ENCODE results near the gene SLC20A1.
"Not testable (repeated sequence)": the region's sequence is repeated elsewhere in the genome, so short reads cannot be mapped to it uniquely, and the experiment has no call there.

SLC20A1 gene

DNA sequence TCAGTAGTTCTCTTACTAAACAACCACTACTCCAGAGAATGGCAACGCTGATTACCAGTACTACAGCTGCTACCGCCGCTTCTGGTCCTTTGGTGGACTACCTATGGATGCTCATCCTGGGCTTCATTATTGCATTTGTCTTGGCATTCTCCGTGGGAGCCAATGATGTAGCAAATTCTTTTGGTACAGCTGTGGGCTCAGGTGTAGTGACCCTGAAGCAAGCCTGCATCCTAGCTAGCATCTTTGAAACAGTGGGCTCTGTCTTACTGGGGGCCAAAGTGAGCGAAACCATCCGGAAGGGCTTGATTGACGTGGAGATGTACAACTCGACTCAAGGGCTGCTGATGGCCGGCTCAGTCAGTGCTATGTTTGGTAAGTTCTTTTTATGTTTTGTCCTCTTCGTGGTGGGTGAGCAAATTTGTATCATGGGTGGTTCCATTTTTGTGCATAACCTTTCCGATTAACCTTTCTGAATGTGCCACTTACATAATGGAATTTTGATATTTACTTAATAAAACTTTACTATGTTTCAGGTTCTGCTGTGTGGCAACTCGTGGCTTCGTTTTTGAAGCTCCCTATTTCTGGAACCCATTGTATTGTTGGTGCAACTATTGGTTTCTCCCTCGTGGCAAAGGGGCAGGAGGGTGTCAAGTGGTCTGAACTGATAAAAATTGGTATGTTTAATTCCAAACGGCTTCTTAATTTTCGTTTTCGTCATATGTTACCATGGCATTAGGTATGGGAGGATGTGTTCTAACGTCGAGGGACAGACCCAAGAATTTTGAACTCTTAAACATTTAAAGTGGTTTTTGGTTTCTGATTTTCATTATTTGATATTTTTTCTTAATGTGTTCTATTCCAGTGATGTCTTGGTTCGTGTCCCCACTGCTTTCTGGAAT, 1.3 kb downstream of the SLC20A1 start:
- peak; percentile 16 for DNase-seq (ENCODE audit: low spot score)

DNA sequence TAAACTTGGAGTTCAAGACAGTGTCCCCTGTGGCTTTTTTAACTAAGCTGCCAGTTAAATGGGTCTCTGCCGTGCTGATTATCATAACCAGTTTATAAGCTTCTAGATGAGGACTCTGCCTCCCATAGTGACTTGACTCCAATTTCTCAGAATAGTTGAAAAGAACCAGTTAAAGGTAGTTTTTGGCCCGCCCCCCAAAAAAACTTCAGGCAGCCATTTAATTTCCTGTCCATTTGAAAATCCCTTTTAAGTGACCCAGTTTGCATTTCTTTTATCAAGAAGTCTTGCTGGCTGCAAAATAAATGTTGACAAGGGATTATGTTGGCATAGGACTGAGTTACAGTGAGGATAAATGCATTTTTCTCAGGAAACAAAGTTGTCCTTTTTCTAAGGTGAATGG, 2.3 kb downstream of the SLC20A1 start:
- DNase-seq (ENCODE audit: low spot score), result no peak

DNA sequence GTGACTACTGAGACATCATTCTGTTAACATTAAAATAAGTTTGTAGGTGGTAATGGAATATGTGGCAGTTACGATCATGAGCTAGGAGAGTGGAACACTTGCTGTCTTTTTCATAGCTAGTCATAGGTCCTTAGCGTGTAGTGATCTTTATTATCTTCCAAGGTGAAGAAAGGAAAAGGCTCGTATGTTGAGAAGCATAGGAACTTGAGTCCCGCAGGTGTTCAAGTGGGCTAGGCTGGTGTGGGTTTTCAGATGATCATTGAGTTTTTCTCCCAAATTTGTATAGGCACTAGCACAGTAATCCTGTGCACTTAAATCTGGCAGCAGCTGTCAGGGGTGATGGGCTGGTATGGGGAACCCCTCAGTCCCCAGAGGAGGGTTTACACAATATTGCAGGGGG, 10.9 kb downstream of the SLC20A1 start:
- DNase-seq (ENCODE audit: low spot score), result no peak

DNA sequence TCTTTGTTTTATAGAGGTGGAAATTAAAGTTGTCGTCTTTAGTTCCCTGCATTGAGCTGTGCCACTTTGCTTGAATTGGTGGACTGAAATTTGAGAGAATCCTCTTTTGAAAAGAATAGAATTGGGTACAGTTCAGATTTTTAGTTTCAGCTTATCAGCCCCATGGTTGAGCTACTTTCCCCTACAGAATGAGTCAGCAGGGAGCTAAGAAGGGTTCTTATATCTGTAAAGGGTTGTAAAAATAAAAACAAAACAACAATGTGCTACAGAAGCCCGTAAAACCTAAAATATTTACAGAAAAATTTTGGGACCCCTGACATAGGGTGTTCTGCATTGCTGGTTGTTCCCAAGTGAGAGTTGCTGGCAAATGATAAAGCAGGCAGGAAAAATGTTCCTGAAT, 12.6 kb downstream of the SLC20A1 start:
- DNase-seq (ENCODE audit: low spot score), result no peak

DNA sequence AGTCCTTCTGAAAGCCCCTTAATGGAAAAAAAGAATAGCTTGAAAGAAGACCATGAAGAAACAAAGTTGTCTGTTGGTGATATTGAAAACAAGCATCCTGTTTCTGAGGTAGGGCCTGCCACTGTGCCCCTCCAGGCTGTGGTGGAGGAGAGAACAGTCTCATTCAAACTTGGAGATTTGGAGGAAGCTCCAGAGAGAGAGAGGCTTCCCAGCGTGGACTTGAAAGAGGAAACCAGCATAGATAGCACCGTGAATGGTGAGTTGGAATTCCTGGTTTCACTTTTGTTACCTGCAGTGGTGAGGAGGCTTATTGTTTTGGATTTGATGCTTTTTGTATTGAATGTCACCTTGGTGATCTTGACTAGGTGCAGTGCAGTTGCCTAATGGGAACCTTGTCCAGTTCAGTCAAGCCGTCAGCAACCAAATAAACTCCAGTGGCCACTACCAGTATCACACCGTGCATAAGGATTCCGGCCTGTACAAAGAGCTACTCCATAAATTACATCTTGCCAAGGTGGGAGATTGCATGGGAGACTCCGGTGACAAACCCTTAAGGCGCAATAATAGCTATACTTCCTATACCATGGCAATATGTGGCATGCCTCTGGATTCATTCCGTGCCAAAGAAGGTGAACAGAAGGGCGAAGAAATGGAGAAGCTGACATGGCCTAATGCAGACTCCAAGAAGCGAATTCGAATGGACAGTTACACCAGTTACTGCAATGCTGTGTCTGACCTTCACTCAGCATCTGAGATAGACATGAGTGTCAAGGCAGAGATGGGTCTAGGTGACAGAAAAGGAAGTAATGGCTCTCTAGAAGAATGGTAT, 13.3 kb downstream of the SLC20A1 start:
- DNase-seq (ENCODE audit: low spot score), result no peak

DNA sequence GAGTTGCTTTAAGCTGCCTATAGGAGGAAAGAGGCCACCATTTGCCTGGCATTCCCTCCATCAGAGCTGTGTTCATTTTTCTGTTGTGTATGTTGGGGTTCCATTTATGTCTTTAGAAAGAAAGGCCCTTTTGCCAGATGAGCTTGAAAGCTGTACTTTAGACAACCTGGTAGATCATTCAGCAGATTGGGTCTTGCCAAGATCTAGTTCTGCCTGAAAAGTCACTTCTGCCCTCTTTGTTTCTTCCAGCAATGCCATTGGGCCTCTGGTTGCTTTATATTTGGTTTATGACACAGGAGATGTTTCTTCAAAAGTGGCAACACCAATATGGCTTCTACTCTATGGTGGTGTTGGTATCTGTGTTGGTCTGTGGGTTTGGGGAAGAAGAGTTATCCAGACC, 14.4 kb downstream of the SLC20A1 start:
- no peak for DNase-seq (ENCODE audit: low spot score)

DNA sequence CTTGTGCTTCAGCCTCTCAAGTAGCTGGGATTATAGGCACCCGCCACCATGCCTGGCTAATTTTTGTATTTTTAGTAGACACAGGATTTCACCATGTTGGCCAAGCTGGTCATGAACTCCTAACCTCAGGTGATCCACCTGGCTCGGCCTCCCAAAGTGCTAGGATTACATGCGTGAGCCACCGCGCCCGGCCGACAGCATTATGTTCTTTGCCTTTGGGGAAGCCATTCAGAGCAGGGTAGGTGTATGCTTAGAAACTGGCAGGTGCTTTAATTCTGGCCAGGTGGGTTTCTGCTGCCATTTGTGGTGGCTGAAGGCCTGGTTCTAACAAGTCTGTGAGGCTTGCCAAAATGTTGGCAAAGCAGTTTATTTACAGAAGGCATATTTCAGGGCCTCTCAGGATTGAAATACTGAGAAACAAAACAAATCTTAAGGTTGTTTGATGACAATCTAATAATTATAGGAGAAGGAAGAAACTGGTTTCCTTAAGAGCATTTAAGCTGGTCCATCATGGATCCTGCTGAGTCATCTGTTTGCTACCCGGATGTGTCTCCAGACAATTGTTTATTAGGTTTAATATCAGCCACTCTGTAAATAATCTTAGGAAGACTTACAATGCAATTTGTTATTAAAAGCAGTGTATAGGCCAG, 16.0 kb downstream of the SLC20A1 start:
- DNase-seq (ENCODE audit: low spot score), result no peak

DNA sequence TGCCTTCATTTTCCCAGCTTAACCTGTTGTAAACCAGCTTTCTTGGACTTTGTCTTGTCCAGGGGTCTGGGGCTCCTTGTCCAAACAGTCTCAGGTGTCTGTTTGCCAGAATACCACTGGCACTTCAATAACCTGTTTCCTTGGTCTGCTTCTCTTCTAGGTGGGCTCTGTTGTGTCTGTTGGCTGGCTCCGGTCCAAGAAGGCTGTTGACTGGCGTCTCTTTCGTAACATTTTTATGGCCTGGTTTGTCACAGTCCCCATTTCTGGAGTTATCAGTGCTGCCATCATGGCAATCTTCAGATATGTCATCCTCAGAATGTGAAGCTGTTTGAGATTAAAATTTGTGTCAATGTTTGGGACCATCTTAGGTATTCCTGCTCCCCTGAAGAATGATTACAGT, 17.0 kb downstream of the SLC20A1 start:
- no peak for DNase-seq (ENCODE audit: low spot score)

DNA sequence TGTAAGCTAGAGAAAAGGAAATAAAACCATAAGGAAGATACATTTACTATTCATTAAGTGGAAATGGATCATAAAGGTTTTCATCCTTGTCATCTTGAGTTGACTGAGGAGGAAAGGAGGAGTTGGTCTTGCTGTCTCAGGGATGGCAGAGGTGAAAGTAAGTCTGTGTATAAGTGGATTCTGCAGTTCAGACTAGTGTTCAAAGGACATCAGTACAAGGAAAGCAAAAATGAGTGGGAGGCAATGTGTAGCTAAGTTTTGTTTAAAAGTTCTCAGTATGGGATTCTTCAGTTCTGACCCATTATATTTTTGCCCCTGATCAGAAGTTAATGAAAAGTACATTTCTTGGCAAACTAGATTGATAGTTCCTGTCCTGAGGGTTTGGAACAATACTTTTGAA, 18.9 kb downstream of the SLC20A1 start:
- no peak for DNase-seq (ENCODE audit: low spot score)

DNA sequence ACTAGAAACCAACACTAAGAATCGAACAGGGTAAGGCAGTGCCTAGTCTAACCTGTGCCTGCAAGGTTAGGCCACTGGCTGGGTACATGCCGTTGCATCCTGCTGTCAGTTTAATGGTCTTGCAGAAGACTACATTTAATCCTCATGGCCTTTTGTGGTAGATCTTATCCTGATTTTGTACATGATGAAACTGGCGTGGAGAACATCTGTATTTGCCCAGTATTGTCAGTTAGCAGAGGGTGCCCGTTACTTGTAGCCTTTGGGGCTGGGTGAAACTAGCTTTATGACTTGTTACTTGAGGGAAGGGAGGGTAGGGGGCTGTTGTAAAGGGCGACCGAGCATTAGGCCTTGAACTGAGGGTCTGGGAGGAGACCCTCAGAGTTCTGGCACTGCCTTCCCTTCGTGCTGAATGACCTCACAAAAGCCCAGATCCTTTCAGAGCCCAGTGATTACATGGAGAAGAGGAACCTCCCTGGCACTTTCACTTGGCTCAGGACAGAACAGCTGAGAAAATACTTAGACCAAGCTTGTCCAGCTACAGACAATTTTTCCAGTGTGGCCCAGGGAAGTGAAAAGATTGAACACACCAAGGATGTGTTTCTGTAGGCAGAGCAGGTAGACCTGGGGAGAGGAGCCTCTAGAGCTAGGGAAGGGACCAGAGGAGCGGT, 19.5 kb downstream of the SLC20A1 start:
- DNase-seq (ENCODE audit: low spot score), result no peak

DNA sequence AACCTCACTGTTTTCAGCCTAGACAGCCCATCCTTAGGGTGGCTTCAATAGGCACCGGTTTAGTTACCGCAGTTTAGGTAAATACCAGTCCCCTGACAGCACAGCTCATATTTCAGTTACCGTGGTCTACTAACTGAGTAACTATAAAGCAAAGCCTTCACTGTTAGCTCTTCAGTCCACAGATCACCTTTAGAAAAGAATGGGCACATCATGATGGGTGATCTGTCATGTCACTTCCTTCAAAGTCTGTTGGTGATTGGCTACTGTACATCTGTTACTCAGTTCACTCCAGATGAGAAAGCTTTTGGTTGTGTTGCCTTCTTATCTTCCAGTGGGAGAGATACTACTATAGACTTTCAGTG, 21.0 kb downstream of the SLC20A1 start:
- no peak for DNase-seq (ENCODE audit: low spot score)

DNA sequence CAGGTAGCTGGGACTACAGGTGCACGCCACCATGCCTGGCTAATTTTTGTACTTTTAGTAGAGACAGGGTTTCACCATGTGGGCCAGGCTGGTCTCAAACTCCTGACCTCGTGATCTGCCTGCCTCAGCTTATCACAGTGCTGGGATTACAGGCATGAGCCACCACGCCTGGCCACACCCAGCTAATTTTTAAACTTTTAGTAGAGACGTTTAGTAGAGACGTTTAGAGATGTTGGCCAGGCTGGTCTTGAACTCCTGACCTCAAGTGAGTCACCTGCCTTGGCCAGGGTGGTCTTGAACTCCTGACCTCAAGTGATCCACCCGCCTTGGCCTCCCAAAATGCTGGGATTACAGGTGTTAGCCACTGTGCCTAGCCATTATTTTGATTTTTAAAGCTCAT, 21.8 kb downstream of the SLC20A1 start:
- DNase-seq (ENCODE audit: low spot score), result not testable (repeated sequence)

DNA sequence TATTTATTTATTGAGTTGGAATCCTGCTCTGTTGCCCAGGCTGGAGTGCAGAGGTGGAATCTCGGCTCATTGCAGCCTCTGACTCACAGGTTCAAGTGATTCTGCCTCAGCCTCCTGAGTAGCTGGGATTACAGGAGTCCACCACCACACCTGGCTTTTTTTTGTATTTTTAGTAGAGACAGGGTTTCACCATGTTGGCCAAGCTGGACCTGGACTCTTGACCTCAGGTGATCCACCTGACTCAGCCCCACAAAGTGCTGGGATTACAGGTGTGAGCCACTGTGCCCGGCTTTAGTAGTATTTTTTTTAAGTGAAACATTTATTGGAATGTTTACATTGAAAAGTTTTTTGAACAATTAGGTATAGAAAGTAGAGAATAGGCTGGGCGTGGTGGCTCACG, 23.9 kb downstream of the SLC20A1 start:
- no peak for DNase-seq (ENCODE audit: low spot score)

DNA sequence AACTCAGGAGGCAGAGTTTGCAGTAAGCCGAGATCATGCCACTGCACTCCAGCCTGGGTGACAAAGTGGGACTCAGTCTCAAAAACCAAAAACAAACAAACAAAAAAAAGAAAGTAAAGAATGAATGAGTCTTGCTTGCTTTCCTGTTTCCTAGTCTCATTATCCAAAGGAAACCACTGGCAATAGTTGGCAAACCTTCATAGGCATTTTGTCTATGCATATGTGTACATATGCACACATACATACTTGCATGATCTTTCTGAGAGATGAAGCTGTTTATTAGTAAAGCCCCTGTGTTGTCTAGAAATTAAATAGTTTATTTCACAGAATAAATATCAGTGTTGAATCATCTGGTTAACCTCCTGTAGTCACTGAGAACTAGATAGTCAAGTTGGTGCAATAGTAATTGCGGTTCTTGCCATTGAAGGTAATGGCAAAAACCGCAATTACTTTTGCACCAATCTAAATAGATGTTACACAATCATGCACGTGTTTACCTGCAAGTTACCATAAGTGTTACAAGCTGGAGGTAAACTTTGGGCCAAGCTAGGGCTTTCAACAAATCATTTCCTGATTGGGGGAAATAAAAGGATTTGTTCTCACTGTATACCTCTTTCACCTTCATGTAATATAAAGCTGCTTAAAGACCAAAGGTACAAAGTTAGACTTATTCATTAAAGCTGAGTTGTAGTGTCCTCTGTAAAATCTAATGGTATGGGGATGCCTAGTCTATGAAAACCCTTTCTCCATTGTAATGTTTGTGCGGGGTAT, 24.7 kb downstream of the SLC20A1 start:
- no peak for DNase-seq (ENCODE audit: low spot score)

DNA sequence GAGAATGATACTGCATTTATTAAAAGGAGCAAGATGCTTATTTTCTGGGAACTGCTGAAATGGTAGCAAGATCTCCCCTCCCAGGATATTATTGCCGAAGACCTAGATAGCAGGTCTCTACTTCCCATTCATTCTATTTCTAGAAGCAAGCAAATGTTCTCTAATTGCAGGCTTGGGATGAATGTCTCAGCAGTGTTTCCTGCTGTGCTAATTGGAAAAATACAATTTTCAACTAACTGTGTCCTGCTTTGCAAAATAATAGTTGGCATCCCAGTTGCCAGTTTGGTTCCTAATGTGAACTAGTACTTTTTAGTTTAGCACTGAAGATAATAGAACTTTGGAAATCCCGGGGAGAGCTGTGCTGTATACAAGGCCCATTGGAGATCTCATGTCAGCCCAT, 26.1 kb downstream of the SLC20A1 start:
- DNase-seq (ENCODE audit: low spot score), result no peak

DNA sequence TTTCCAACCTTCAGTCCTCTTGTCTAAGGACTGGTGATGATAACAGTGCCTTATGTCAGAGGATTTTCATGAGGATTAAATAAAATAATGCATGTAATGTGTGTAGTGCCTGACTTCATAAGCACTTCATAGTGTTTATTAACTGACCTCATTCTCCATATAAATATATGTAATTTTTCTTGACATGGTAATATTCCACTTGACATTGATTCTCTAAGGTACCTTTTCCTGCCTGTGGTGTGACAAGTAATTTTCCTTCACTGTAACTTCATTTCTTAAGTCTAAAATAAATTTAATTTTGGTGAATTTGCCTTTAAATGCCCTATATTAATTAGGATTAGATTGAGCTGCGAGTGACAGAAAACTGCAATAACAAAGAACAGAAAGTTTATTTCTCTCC, 27.3 kb downstream of the SLC20A1 start:
- no peak for DNase-seq (ENCODE audit: low spot score)

DNA sequence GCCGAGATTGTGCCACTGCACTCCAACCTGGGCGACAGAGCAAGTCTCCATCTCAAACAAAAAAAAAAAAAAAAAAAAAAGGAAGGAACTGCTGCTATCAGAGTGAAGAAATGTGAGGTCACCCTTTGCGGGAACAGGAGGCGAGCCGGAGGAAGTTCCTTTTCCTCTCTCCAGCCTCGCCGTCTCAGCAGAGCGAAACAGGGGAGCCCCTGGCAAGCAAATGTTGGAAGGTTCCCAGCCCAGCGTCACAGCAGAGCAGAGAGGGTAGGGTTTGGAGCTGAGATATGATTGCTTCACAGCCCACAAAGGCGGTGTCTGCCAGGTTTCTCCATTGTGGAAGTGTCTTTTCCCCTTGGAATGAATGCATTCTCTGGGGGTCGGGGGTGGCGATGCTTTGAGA, 28.5 kb downstream of the SLC20A1 start:
- no peak for DNase-seq (ENCODE audit: low spot score)

DNA sequence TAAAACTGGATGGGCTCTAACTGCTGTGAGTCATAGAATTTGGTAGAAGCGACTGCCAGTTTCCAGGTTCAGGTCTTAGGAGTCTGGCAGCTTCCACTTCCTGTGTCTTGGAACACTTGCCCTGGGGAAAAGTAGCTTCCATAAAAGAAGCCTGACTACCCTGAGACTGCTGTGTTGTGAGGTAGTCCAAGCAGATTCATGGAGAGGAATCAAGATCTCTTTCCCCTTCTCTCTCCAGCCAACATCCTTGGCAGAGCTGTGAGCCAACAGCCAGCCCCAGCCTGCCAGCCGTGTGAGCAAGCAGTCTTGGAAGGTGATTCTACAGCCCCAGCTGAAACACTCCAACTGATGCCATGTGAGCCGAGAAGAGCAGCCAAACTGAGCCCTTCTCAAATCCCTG, 33.7 kb downstream of the SLC20A1 start:
- no peak for DNase-seq (ENCODE audit: low spot score)

DNA sequence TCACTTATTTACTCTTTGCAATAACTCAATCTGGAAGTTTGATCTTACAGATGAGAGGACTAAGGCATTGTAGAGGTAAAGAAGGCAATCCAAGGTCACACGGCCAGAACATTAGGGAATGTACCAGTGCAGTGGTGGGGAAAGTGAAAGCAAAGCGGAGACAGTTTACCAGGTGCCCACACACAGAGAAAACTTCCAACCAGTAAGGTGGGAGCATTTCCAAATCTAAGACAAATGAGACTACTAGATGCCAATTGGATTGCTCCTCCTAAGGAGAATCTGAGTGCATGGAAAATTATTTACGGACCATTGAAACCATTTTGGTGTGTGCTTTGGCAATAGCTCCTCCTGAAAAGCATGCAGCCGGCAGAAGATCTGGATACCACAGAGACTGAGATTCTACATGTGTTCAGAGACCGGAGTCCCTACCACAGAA, 34.9 kb downstream of the SLC20A1 start:
- no peak for DNase-seq (ENCODE audit: low spot score)

DNA sequence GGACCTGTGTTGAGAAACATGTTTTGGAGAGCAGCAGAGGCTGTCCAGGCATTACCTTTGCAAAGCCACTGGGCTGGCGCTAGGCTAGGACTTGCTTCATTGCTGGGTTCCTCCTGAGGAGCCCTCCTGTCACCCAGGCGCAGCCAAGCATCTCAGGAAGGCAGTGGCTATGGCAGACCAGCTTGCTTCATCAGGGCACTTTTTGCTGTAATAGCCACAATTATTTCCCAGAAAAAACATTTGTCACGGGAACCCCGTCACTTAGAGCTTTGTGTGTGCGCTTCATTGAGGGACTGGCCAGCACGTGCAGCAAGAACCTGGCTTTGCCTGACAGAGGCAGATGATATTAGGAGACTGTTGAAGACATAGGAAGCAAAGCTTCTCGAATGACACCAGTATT, 36.4 kb downstream of the SLC20A1 start:
- DNase-seq (ENCODE audit: low spot score), result no peak

Measured in CD4-positive, alpha-beta T cell treated with Interleukin-6 at 100 ng/mL for 8 hours (primary cell).